Nucleus accumbens (tissue), 56 donors: ENCODE measurements around the gene MLXIPL.
"Not testable (repeated sequence)": the region's sequence is repeated elsewhere in the genome, so short reads cannot be mapped to it uniquely, and the experiment has no call there.

Experiments
- DNase-seq, 56 donors: peaks; one replicate each; lab custom pipeline; 2025; lab: John Stamatoyannopoulos, UW

The MLXIPL gene

DNA sequence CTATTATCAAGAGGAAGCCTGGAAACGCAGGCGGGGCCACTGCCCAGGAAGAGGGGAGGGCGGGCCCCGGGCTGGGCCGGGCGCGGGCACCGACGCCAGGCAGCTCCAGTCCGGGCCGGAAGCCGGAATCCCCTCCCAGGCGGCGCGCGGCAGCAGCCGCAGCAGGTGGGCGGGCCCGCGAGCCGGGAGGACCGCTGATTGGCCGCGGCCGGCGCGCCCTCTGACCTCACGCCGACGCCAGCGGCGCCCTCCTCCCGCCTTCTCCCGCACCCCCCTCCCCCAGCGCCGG is 67.3 kb downstream of the MLXIPL start:
- peak; percentile 37 to 94 (median 85) for DNase-seq

DNA sequence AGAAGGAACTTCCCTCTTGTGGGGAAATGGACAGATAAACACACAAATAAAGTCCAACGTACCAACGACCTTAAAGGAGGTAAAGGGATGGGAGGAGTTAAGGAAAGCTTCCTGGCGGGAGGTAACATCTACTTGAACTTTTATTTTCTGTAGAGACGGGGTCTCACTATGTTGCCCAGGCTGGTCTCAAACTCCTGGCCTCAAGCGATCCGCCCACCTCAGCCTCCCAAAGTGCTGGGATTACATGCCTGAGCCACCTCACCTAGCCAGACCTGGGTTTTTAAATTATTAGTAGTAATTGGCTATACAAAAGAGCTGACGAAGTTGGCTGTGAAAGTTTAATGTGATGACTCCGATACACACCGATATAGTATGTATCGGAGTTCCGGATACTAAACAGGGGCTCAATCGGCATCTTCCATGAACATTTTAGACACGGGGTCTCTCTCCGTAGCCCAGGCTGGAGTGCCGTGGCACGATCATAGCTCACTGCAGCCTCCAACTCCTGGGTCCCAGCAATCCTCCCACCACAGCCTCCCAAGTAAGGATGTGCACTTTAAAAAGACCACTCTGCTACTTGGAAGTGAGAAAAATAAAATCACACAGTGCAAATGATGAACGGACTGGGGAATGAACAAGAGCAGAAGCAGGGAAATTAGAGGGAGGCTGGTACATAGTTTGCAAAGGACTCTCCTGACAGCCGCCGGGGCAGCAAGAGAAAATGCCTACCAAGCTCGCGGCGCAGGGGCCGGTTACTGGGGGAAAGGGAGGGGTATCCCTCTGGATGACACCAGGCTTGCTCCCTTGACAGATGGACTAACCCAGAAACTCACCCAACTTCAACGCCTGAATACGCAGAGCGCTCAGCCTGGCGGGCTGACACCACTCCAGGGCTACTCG is 67.9 kb downstream of the MLXIPL start:
- no peak for DNase-seq

DNA sequence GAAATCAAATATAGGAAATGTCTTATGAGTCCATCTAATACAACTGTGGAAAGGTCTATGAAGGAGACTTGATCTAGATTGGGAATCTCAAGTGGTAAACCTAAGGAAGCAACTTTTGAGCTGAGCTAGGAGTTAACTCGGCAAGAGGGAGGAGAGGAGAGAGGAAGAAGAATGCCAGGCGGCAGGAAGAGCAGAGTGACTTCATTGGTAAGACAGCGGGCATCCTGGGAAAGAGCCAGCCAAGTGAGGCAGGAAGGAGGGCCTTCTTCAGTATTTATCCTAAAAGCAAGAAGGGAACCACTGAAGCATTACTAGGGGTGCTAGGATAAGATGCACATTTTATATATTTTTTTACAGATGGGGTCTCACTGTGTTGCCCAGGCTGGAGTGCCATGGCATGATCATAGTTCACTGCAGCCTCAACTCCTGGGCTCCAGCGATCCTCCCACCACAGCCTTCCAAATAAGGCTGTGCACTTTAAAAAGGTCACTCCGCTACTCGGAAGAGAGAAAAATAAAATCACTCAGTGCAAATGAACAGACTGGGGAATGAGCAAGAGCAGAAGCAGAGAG is 68.8 kb downstream of the MLXIPL start:
- no peak for DNase-seq

- DNase-seq, result not testable (repeated sequence)
Measured at GRCh38 chr7:73550093-73550492, 74.2 kb downstream of the MLXIPL start.

GRCh38 chr7:73549176-73549575 is 75.1 kb downstream of the MLXIPL start:
- no peak for DNase-seq

DNA sequence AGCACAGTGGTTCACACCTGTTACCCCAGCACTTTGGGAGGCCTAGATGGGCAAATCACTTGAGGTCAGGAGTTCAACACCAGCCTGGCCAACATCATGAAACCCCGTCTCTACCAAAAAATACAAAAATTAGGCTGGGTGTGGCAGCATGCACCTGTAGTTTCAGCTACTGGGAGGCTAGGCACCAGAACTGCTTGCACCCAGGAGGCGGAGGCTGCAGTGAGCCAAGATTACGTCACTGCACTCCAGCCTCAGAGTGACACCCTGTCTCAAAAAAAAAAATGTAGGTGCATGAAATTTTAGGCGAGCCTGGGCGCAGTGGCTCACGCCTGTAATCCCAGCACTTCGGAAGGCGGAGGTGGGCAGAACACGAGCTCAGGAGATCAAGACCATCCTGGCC is 76.5 kb downstream of the MLXIPL start:
- DNase-seq, result peak in 13 of 56 donors; percentile 4 to 33 (median 11)

- no peak for DNase-seq
Measured at GRCh38 chr7:73544678-73545077, 79.6 kb downstream of the MLXIPL start.
